ENCODE data around the gene IL4.

The IL4 gene

GRCh38 chr5:132639706-132640130 is 34.1 kb upstream of the IL4 start:
- no peak for TF ChIP-seq CTCF (IDR thresholded peaks at IDR 0.05; ENCODE audit: insufficient read depth, low read depth, low read length, missing control alignments)
- H3K4me3 ChIP-seq (ENCODE audit: low read depth, low read length) = no peak overlapping the region
- DNase-seq (ENCODE audit: low read depth) = peak; percentile 85

GRCh38 chr5:132640613-132641012 is 33.2 kb upstream of the IL4 start:
- DNase-seq (ENCODE audit: low read depth) = peak; percentile 53
- no peak for TF ChIP-seq CTCF (IDR thresholded peaks at IDR 0.05; ENCODE audit: insufficient read depth, low read depth, low read length, missing control alignments)
- H3K4me3 ChIP-seq (ENCODE audit: low read depth, low read length) = no peak overlapping the region

GRCh38 chr5:132641241-132641723 is 32.5 kb upstream of the IL4 start:
- DNase-seq (ENCODE audit: low read depth) = peak; percentile 60
- H3K4me3 ChIP-seq (ENCODE audit: low read depth, low read length) = no peak overlapping the region
- TF ChIP-seq CTCF (IDR thresholded peaks at IDR 0.05; ENCODE audit: insufficient read depth, low read depth, low read length, missing control alignments) = no peak

- no peak for TF ChIP-seq CTCF (IDR thresholded peaks at IDR 0.05; ENCODE audit: insufficient read depth, low read depth, low read length, missing control alignments)
- DNase-seq (ENCODE audit: low read depth) = no peak
- H3K4me3 ChIP-seq (ENCODE audit: low read depth, low read length) = no peak overlapping the region
Measured at GRCh38 chr5:132641841-132642240, 31.9 kb upstream of the IL4 start.

GRCh38 chr5:132644177-132644576 is 29.6 kb upstream of the IL4 start:
- no peak overlapping the region for H3K4me3 ChIP-seq (ENCODE audit: low read depth, low read length)
- DNase-seq (ENCODE audit: low read depth) = no peak
- TF ChIP-seq CTCF (IDR thresholded peaks at IDR 0.05; ENCODE audit: insufficient read depth, low read depth, low read length, missing control alignments) = no peak

GRCh38 chr5:132646583-132647266 is 27.1 kb upstream of the IL4 start:
- no peak overlapping the region for H3K4me3 ChIP-seq (ENCODE audit: low read depth, low read length)
- no peak for DNase-seq (ENCODE audit: low read depth)
- no peak for TF ChIP-seq CTCF (IDR thresholded peaks at IDR 0.05; ENCODE audit: insufficient read depth, low read depth, low read length, missing control alignments)

GRCh38 chr5:132647473-132647872 is 26.3 kb upstream of the IL4 start:
- no peak for DNase-seq (ENCODE audit: low read depth)
- no peak for TF ChIP-seq CTCF (IDR thresholded peaks at IDR 0.05; ENCODE audit: insufficient read depth, low read depth, low read length, missing control alignments)
- H3K4me3 ChIP-seq (ENCODE audit: low read depth, low read length) = no peak overlapping the region

Measured in GM12865 (cell line).